C4-2B (cell line): ENCODE measurements around the gene IFFO2.

Experiments
- H3K27ac ChIP-seq: fragments of 450-650 bp; 2 replicates; pipeline ENCODE4 v1.5.1; 2017
- ZFX ChIP-seq: fragments of 450-650 bp; IDR thresholded peaks from 2 replicates; pipeline ENCODE4 v1.6.1; 2017
- TF ChIP-seq, protein P1 (sequence below): fragments of 450-650 bp; conservative IDR thresholded peaks from 2 replicates; pipeline ENCODE4 v1.5.1; 2017; ENCODE audit warnings: mild to moderate bottlenecking

IFFO2 gene

DNA sequence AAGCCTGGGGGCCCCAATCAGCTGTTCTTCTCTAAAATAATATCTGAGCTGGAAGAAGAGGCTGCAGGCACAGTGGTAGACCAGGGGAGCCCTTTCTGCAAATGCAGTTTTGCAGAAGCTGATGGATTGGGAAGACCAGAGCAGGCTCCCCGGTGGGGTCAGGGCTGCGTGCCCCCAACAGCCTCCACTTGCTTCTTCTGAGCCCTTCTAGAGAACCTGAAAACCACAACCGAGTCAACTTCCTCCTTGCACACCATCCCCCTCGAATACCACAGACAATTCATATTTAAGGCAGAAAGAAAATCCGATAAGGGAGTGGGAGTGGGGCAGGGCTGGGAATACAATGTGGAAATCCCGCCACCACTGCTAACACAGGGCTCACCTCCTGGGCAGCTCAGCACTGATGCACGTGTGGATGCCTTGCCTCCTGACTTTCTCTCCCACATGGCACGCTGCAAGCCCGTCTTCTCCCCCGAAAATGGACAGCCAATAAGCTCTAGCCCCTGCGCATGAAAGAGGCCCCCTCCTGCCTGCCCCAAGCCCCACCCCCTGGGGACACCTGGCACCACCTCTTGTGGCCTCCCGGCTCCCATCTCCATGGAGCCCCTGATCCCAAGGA lies 28.7 kb downstream of the IFFO2 start:
- TF ChIP-seq ZFX: no peak
- TF ChIP-seq, protein P1, sequence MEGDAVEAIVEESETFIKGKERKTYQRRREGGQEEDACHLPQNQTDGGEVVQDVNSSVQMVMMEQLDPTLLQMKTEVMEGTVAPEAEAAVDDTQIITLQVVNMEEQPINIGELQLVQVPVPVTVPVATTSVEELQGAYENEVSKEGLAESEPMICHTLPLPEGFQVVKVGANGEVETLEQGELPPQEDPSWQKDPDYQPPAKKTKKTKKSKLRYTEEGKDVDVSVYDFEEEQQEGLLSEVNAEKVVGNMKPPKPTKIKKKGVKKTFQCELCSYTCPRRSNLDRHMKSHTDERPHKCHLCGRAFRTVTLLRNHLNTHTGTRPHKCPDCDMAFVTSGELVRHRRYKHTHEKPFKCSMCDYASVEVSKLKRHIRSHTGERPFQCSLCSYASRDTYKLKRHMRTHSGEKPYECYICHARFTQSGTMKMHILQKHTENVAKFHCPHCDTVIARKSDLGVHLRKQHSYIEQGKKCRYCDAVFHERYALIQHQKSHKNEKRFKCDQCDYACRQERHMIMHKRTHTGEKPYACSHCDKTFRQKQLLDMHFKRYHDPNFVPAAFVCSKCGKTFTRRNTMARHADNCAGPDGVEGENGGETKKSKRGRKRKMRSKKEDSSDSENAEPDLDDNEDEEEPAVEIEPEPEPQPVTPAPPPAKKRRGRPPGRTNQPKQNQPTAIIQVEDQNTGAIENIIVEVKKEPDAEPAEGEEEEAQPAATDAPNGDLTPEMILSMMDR: no peak
- no peak overlapping the region for H3K27ac ChIP-seq

- no peak overlapping the region for H3K27ac ChIP-seq
These were observed 29.3 kb downstream of the IFFO2 start for GRCh38 chr1:18927082-18927653.

GRCh38 chr1:18926315-18927081 lies 30.0 kb downstream of the IFFO2 start:
- no peak overlapping the region for H3K27ac ChIP-seq
- no peak for TF ChIP-seq ZFX
- TF ChIP-seq, protein P1: no peak

More at GRCh38 chr1:18927082-18927653, 29.3 kb downstream of the IFFO2 start:
- no peak for TF ChIP-seq ZFX
- TF ChIP-seq, protein P1: no peak

GRCh38 chr1:18925279-18925678 lies 31.2 kb downstream of the IFFO2 start:
- no peak for TF ChIP-seq ZFX
- TF ChIP-seq, protein P1: no peak

DNA sequence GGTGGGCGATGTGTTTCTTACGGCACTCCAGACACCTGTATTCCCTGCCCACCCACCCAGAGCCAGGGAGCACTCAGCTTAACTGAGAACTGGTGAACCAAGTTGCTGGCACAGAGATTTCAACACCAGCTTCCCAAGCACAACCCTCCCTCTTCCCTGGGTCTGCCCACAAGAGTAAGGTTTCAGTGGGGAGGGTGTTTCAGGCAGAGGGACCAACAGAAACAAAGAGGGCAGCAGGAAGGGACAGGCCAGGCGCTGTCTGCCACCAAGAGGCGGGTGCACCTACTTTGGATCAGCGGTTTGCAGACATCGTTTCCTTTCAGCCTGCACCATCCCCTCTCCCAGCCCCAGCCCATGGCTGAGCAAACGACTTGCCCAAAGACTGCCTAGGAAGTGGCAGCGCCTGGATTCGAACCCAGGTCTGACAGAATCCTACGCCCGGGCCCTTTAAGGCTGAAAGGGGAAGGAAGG lies 32.2 kb downstream of the IFFO2 start:
- H3K27ac ChIP-seq: no peak overlapping the region
- TF ChIP-seq ZFX: no peak
- TF ChIP-seq, protein P1: no peak

More at GRCh38 chr1:18925279-18925678, 31.2 kb downstream of the IFFO2 start:
- H3K27ac ChIP-seq: no peak overlapping the region

GRCh38 chr1:18923756-18924211 lies 32.7 kb downstream of the IFFO2 start:
- TF ChIP-seq, protein P1: no peak
- no peak overlapping the region for H3K27ac ChIP-seq
